Endothelial cell of umbilical vein (primary cell): Measurements from ENCODE around the gene MYOZ3. TPM values are rescaled to one million over a fixed set of nuclear protein-coding genes. Genes with fewer than 3 reads are reported as not detected.

ENCODE experiments used
- BruUV-seq: library from RNA; stranded (reverse); fragments of 400-500 nt; replicated peaks from 2 replicates; lab custom pipeline; 2021; lab: Mats Ljungman, UMichigan
- CTCF ChIA-PET: fragments of 300-600, 350-600 bp; sonication (Branson Sonifier 250); formaldehyde crosslinking; loops from one replicate; lab custom pipeline; 2021; ENCODE audit warnings: antibody characterized with exemption, inconsistent platforms; lab: Charles Lee
- POLR2A ChIA-PET: fragments of 300-600, 350-600 bp; sonication (Branson Sonifier 250); formaldehyde crosslinking; loops from one replicate; lab custom pipeline; 2021; ENCODE audit warnings: antibody characterized with exemption, inconsistent platforms; lab: Charles Lee
- DNase-seq: peaks from one replicate; pipeline ENCODE4 v3.0.0-alpha.2; 2011; ENCODE audit warnings: low read depth, low spot score
- FAIRE-seq: peaks from 2 replicates; lab custom pipeline; 2011; peaks lifted over from hg19 to GRCh38; lab: Jason Lieb, UNC
- H2AFZ ChIP-seq: 2 replicates; pipeline ENCODE4 v1.6.0; 2012; ENCODE audit warnings: low read depth, low read length, control low read depth, inconsistent platforms
- H3K27ac ChIP-seq: 2 replicates; pipeline ENCODE4 v1.5.1; 2011; ENCODE audit warnings: low read depth, mild to moderate bottlenecking, control low read depth, low read length, moderate library complexity; ENCODE audit not compliant: insufficient read depth
- H3K27me3 ChIP-seq, 2 experiments: 2 replicates each; pipeline versions ENCODE4 v1.6.0 to v1.6.1; 2011; ENCODE audit warnings: low read length in 2 of 2, mixed read lengths in 1 of 2; ENCODE audit not compliant: control insufficient read depth in 2 of 2, insufficient read depth in 2 of 2
- H3K36me3 ChIP-seq, 2 experiments: 2 replicates in 1 of 2; 3 replicates in 1 of 2; pipeline ENCODE4 v1.5.1; 2011; ENCODE audit warnings: low read length in 2 of 2, mild to moderate bottlenecking in 1 of 2, moderate library complexity in 1 of 2; ENCODE audit not compliant: control insufficient read depth in 2 of 2, insufficient read depth in 2 of 2; ENCODE audit errors: extremely low read depth in 1 of 2
- H3K4me1 ChIP-seq: 3 replicates; pipeline ENCODE4 v1.5.1; 2011; ENCODE audit warnings: mild to moderate bottlenecking, low read length; ENCODE audit not compliant: control insufficient read depth, insufficient read depth; ENCODE audit errors: extremely low read depth
- H3K4me2 ChIP-seq: 2 replicates; pipeline ENCODE4 v1.6.1; 2011; ENCODE audit warnings: low read length, control low read depth, mixed read lengths; ENCODE audit not compliant: insufficient read depth
- H3K4me3 ChIP-seq, 3 experiments: fragments of 200-600 bp in 1 of 3; sonication (generic), shearing (Covaris generic) in 1 of 3; replicated peaks in 1 of 3; 2 replicates each; pipeline ENCODE4 v1.5.1; 2011 to 2016; ENCODE audit warnings: control low read depth in 3 of 3, low read length in 3 of 3, mild to moderate bottlenecking in 2 of 3, inconsistent platforms in 1 of 3, low read depth in 1 of 3, moderate library complexity in 1 of 3; ENCODE audit not compliant: insufficient read depth in 1 of 3
- H3K79me2 ChIP-seq: 2 replicates; pipeline ENCODE4 v1.6.0; 2012; ENCODE audit warnings: low read length, inconsistent platforms; ENCODE audit not compliant: control insufficient read depth, insufficient read depth
- H3K9ac ChIP-seq: replicated peaks from 2 replicates; pipeline ENCODE3; 2011; ENCODE audit warnings: low read length, control low read depth; ENCODE audit not compliant: insufficient read depth; ENCODE audit errors: extremely low read depth
- H3K9me1 ChIP-seq: replicated peaks from 3 replicates; pipeline ENCODE4 v1.6.0; 2011; ENCODE audit warnings: mild to moderate bottlenecking, low read length; ENCODE audit not compliant: control insufficient read depth, insufficient read depth; ENCODE audit errors: extremely low read depth
- H3K9me3 ChIP-seq: replicated peaks from 2 replicates; pipeline ENCODE4 v1.5.1; 2012; ENCODE audit warnings: low read length, inconsistent platforms; ENCODE audit not compliant: control insufficient read depth, insufficient read depth
- H4K20me1 ChIP-seq: replicated peaks from 2 replicates; pipeline ENCODE3; 2011; ENCODE audit warnings: mild to moderate bottlenecking, low read length; ENCODE audit not compliant: control insufficient read depth, insufficient read depth; ENCODE audit errors: extremely low read depth
- CTCF ChIP-seq, 2 donors: IDR thresholded peaks; 1 replicate in 1 of 2; 2 replicates in 1 of 2; pipeline ENCODE4 v1.5.1; 2011; ENCODE audit warnings: low read length in 2 of 2, mild to moderate bottlenecking in 2 of 2, moderate library complexity in 2 of 2, control low read depth in 1 of 2, inconsistent platforms in 1 of 2, low read depth in 1 of 2; ENCODE audit not compliant: insufficient read depth in 1 of 2; ENCODE audit errors: extremely low read depth in 1 of 2
- EZH2 ChIP-seq: IDR thresholded peaks from 2 replicates; pipeline ENCODE4 v1.6.1; 2012; ENCODE audit warnings: borderline replicate concordance, low read depth, mild to moderate bottlenecking, moderate library complexity, low read length, inconsistent platforms; ENCODE audit not compliant: severe bottlenecking
- FOS ChIP-seq: IDR thresholded peaks from 2 replicates; pipeline ENCODE4 v1.6.1; 2011; ENCODE audit warnings: mild to moderate bottlenecking, low read length, moderate library complexity, borderline replicate concordance; ENCODE audit not compliant: insufficient read depth
- GATA2 ChIP-seq: IDR thresholded peaks from 2 replicates; pipeline ENCODE4 v1.7.0; 2011; ENCODE audit warnings: low read depth, mild to moderate bottlenecking, moderate library complexity, mixed read lengths, low read length; ENCODE audit not compliant: insufficient read length, insufficient read depth
- JUN ChIP-seq: IDR thresholded peaks from 2 replicates; pipeline ENCODE4 v1.6.1; 2011; ENCODE audit warnings: borderline replicate concordance, low read depth; ENCODE audit not compliant: insufficient read length, insufficient read depth
- MAX ChIP-seq: IDR thresholded peaks from 2 replicates; pipeline ENCODE4 v1.6.1; 2011; ENCODE audit not compliant: insufficient read depth, insufficient read length
- MYC ChIP-seq: IDR thresholded peaks from one replicate; pipeline ENCODE4 v1.6.1; 2011; ENCODE audit warnings: mild to moderate bottlenecking, low read depth, low read length
- POLR2A ChIP-seq: IDR thresholded peaks from 2 replicates; pipeline ENCODE4 v1.6.1; 2012; ENCODE audit warnings: low read depth, mild to moderate bottlenecking, control low read depth, low read length
- POLR2AphosphoS5 ChIP-seq: IDR thresholded peaks from 2 replicates; pipeline ENCODE4 v1.6.1; 2012; ENCODE audit warnings: low read depth, mild to moderate bottlenecking, control low read depth, low read length, moderate library complexity; ENCODE audit not compliant: insufficient read depth
- dilution Hi-C: fragments of 300-500 bp; cut with MboI; formaldehyde crosslinking; loops from one replicate; pipeline ENCODE4 v1.15.0; 2019; ENCODE audit warnings: low sequenced_read_pairs; ENCODE audit not compliant: extremely low pct_ligation_motif_present
- intact Hi-C: fragments of 100-400 bp; cut with micrococcal nuclease; formaldehyde crosslinking; loops from one replicate; pipeline ENCODE4 v1.10.0; 2022
- polyA plus RNA-seq, 4 experiments: library from polyadenylated mRNA; depleted of rRNA in 3 of 4; stranded (reverse) in 3 of 4; unstranded in 1 of 4; fragments of >200 nt; gene quantifications; 2 replicates each; pipeline versions ENCODE4 v1.2.1 to v1.2.3, GENCODE V29; 2011 to 2012; ENCODE audit warnings: missing spikeins in 1 of 4
- total RNA-seq: library from RNA; stranded (reverse); gene quantifications from 2 replicates; pipeline ENCODE4 v1.2.3, GENCODE V29; 2021

MYOZ3 gene
- total and polyA plus RNA-seq, 2 donors (not counting 3 experiments of a cell fraction or from before 2014, with no cell fraction given), result 0.43 to 1.1 TPM

- intact Hi-C loops, result no loop called here
- Histone ChIP-seq H3K4me2 (no peak overlapping the region), H3K36me3 (no peaks in the 10 kb centered on the region), H4K20me1 (no peaks in the 10 kb centered on the region), H3K9ac (no peak overlapping the region), H3K79me2 (no peaks in the 10 kb centered on the region), H2AFZ (no peak overlapping the region), H3K9me3 (no peaks in the 10 kb centered on the region), H3K4me3 (no peak overlapping the region), H3K9me1 (no peaks in the 10 kb centered on the region), H3K27ac (no peak overlapping the region), H3K4me1 (no peaks in the 10 kb centered on the region), H3K27me3 (peaks cover 22 to 23% of the 10 kb centered on the region in 2 experiments)
- no peak for FAIRE-seq
- DNase-seq, result no peak
- dilution Hi-C loops, result no loop called here
- POLR2A ChIA-PET, result interaction anchor here (0.6 kb wide), 1 partner anchor 8 kb away, joined by 3 read pairs; no protein-coding TSS in a partner anchor
- CTCF ChIA-PET, result interaction anchor here (0.6 to 1.9 kb wide), 6 partner anchors 38 to 1918 kb away, joined by 3 to 6 read pairs (median 4); partner anchors contain the start of gene RBM22
- no peak for TF ChIP-seq MYC
- TF ChIP-seq JUN, result no peak
- no peak for TF ChIP-seq CTCF (IDR thresholded peaks at IDR 0.05; ENCODE audit: extremely low read depth in 1 of 2, insufficient read depth in 1 of 2, low read depth in 1 of 2, low read length in 2 of 2)
- TF ChIP-seq EZH2, result no peak
- TF ChIP-seq GATA2, result no peak
- no peak for TF ChIP-seq FOS
- TF ChIP-seq POLR2A, result no peak
- no peak for TF ChIP-seq MAX
- TF ChIP-seq POLR2AphosphoS5, result no peak
- BruUV-seq, result no TSS peak
Observed at GRCh38 chr5:150662731-150663516, 1.9 kb downstream of the MYOZ3 start.
